Activated CD4-positive, alpha-beta T cell treated with anti-CD3 and anti-CD28 coated beads for 4 hours (primary cell): ENCODE data around the gene PARD6G.

Experiments used
- DNase-seq, 2 donors: peaks; one replicate each; pipeline ENCODE4 v3.0.0-alpha.2; 2020

The PARD6G gene

GRCh38 chr18:80188643-80189530, 58.4 kb downstream of the PARD6G start:
- no peak for DNase-seq

- DNase-seq, result no peak
These were observed 59.2 kb downstream of the PARD6G start for GRCh38 chr18:80187956-80188642.

DNA sequence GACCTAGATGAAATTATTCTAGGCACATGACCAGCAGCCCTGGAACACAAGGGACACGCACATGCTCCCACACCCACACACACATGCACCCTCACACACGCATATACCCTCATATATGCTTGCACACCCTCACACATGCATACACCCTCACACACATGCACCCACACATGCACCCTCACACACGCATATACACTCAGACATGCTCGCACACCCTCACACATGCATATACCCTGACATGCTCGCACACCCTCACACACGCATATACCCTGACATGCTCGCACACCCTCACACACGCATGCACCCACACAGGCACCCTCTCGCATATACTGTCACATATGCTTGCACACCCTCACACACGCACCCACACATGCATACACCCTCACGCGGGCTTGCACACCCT, 61.8 kb downstream of the PARD6G start:
- no peak for DNase-seq

DNA sequence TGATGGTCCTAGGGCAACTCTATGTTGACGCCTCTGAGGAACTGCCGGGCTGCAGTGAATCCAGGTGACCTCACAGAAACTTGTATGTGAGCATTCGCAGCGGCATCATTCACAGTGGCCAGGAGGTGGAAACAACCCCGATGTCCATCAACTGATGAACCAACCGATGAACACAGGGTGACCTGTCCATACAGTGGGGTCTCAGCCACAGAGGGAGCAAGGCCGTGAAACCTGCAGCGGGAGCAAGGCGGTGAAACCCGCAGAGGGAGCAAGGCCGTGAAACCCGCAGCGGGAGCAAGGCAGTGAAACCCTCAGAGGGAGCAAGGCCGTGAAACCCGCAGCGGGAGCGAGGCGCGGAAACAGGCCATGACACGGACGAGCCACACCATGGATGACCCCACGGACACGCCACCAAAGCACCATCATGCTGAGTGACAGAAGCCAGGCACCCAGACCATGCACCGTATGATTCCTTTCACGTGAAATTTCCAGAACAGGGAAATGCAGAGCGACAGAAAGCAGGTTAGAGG, 63.0 kb downstream of the PARD6G start:
- DNase-seq, result no peak

- DNase-seq, result no peak
These were observed 63.9 kb downstream of the PARD6G start for GRCh38 chr18:80183273-80184050.

GRCh38 chr18:80182855-80183254, 64.5 kb downstream of the PARD6G start:
- DNase-seq, result no peak

DNA sequence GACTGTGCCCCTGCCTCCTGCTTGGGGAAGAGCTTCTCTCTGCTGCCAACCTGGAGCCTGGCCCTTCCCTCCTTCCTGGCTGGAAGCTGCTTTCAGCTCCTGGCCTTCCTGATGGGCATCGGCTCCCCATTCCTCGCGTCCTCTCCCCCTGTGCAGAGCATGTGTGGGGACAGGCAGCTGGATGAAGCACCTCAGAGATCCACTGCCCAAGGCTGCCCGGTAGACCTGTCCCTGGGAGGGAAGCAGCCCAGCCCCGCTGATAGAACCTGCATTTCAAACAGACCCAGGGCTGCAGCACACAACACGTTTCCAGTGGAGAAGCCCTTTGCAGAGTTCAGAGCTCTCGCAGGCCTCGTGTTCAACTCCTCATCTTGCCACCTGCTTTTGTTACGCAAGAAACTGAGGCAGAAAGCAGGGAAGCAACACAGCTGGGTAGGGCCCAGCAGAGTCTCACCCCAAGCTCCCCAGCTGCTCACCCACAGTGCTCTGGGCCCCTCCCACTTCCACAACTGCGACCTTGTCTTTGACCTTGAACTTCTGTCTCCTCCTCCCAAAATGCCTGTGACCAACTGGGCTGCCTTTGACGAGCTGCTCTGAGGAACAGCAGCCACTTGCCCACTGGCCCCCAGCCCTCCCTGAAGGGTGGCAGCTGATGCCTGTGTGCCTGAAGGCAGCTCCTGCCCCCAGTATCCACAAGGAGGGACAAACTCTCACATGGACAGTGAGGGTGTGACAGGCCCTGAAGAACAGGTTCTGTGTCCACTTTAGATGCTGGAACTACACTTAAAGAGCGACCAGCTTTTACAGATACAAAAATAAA, 65.5 kb downstream of the PARD6G start:
- DNase-seq, result no peak

- no peak for DNase-seq
These were observed 66.3 kb downstream of the PARD6G start for GRCh38 chr18:80180778-80181564.

GRCh38 chr18:80179857-80180558, 67.3 kb downstream of the PARD6G start:
- DNase-seq, result no peak

DNA sequence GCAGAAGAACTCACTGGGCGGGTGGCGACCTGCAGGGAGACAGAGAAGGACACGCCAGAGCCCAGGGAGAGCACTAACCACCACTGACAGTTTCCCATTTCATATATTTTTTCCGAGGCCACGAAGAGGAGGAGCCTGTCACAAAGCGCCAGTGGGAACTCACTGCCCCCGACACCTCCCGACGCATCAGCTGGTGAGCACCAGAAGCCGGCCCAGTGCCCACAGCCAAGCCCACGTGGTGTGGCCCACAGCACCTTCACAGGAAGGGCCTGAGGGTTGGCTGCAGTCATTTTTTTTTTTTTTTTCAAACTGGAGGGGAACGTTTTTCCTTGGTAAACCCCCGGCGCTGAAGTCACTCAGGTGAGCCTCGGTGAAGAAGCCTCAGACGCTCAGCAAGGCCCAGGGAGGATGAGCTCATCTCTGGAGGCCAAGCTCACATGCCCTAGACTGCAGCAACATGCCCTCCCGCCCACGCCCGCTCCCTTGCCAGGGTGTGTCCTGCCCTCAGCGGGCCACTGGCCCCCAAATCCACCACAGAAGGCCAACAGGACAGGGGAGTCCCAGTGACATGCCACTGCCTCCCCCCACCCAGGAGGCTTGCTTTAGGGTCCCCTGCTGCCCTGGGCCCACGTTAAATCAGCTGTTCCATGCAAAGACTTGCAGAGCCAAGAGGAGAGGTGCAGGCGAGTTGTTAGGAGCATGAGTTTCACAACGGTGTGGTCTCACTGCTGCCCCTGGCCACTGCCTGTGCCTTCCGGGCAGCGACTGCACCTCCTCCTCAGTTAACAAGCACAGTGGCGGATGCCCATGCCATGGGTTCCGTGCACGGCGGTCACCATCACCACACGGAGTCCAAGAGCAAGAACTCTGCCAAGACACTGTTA, 68.1 kb downstream of the PARD6G start:
- DNase-seq, result no peak

- DNase-seq, result no peak
These were observed 70.2 kb downstream of the PARD6G start for GRCh38 chr18:80177128-80177527.

DNA sequence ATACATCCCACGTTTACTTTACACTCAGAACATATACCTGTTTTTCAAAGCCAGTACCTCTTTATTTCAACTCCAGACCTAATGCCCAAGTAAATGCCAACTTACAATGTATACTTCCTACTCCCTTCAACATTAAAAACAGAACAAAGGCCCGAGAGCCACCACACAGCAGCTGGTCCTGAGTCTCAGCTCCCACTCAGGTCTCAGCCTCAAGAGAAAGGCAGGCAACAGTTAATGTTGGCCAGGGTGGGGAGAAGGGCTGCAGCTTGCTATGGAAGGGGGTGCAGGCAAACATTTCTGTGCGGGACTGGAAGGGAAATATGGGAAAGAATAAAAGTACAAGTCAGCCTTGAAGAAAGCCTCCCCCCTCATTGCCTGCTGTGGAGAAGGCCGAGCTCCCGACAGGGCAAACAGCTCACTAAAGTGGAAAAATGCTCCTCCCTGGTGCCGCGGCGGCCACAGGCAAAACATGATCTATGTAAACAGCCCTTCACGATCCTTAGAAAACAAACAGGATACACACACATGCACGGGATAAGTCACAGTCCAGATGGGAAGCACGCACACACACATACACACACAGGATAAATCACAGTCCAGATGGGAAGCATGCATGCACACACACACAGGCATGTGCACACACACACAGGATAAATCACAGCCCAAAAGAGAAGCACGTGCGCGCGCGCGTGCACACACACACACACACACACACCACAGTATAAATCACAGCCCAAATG, 70.8 kb downstream of the PARD6G start:
- DNase-seq, result no peak

DNA sequence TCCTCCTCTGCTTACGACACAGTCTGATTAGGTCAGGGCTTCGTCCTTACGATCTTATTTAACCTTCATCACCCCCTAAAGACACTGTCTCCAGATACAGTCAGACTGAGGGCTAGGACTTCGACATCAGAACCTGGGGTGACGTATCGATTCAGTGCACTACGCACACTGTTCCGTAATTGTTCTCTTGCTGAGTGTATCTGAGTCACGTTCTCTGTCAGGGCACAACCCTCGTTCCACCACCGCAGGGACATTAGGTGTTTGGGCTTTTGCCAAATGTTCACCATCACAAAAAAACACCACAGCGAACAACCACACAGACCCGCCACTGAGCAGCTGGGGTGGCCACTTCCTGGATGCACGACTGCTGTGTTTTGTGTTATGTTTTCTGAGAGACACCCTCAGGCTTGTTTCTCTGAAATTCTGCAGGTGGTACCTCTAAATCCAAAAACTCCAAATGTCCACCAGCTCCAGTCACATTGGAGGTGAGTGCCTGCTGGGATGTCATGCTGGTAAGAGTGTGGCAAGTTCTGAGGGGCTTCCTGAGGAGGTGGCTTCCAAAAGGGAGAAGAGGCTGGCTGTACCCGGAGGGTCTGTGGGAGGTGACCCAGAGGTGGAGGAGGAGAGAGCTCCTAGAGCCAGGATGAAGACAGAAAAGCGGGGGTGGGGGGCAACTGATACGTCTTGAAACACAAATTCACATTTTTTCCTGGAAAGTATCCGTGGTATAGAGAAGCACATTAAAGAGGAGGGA, 71.7 kb downstream of the PARD6G start:
- peak in 1 of 2 donors; percentile 6 for DNase-seq

- no peak for DNase-seq
These were observed 74.3 kb downstream of the PARD6G start for GRCh38 chr18:80173060-80173459.

GRCh38 chr18:80172056-80172455, 75.3 kb downstream of the PARD6G start:
- DNase-seq, result no peak

- peak; percentile 24 to 27 for DNase-seq
These were observed 76.1 kb downstream of the PARD6G start for GRCh38 chr18:80171054-80171872.

GRCh38 chr18:80170395-80171053, 76.8 kb downstream of the PARD6G start:
- no peak for DNase-seq
